IMR-90 (cell line): ENCODE measurements around the gene PERM1. TPM values are rescaled to one million over a fixed set of nuclear protein-coding genes. Genes with fewer than 3 reads are reported as not detected.

Experiments used
- ATAC-seq: fragments of 200-7000 bp; cut with Tn5 transposase; 2 replicates; pipeline ENCODE4 v1.9.1; 2020; ENCODE audit warnings: low read depth, mild to moderate bottlenecking, moderate library complexity
- BruUV-seq: library from RNA; stranded (reverse); fragments of 400-500 nt; replicated peaks from 2 replicates; lab custom pipeline; 2021; lab: Mats Ljungman, UMichigan
- CTCF ChIA-PET: fragments of 300-600 bp; formaldehyde crosslinking; extraction: SDS; loops from one replicate; lab custom pipeline; 2021; ENCODE audit warnings: antibody characterized with exemption; lab: Yijun Ruan, JAX
- POLR2A ChIA-PET: fragments of 300-600 bp; sonication (Branson Sonifier 250); formaldehyde crosslinking; loops from one replicate; lab custom pipeline; 2022; ENCODE audit warnings: antibody characterized with exemption; ENCODE audit not compliant: unreplicated experiment; lab: Charles Lee
- DNase-seq: peaks from one replicate; pipeline ENCODE4 v3.0.0; 2013
- H2AFZ ChIP-seq: replicated peaks from 2 replicates; pipeline ENCODE3; 2013; ENCODE audit warnings: low read length, mild to moderate bottlenecking; ENCODE audit not compliant: poor library complexity
- H2AK5ac ChIP-seq: 2 replicates; pipeline ENCODE4 v1.6.1; 2013; ENCODE audit warnings: low read depth, low read length, inconsistent platforms
- H2AK9ac ChIP-seq: replicated peaks from 2 replicates; pipeline ENCODE3; 2013; ENCODE audit warnings: mild to moderate bottlenecking, low read depth, low read length, moderate library complexity; ENCODE audit not compliant: poor library complexity
- H2BK120ac ChIP-seq: 2 replicates; pipeline ENCODE4 v1.6.1; 2013; ENCODE audit warnings: low read depth, low read length, inconsistent platforms
- H2BK15ac ChIP-seq: 3 replicates; pipeline ENCODE4 v1.6.1; 2013; ENCODE audit warnings: low read depth, low read length, inconsistent platforms
- H2BK20ac ChIP-seq: 2 replicates; pipeline ENCODE4 v1.6.1; 2013; ENCODE audit warnings: low read depth, mild to moderate bottlenecking, inconsistent platforms, low read length, moderate library complexity
- H2BK5ac ChIP-seq: 2 replicates; pipeline ENCODE4 v1.6.1; 2013; ENCODE audit warnings: mild to moderate bottlenecking, low read depth, low read length, inconsistent platforms; ENCODE audit not compliant: poor library complexity, severe bottlenecking
- H3K14ac ChIP-seq: replicated peaks from 2 replicates; pipeline ENCODE4 v1.6.1; 2013; ENCODE audit warnings: low read depth, low read length, inconsistent platforms
- H3K18ac ChIP-seq: 2 replicates; pipeline ENCODE4 v1.6.1; 2013; ENCODE audit warnings: low read depth, low read length, control low read depth
- H3K23ac ChIP-seq: 2 replicates; pipeline ENCODE4 v1.6.1; 2013; ENCODE audit warnings: low read depth, low read length, inconsistent platforms
- H3K27ac ChIP-seq: 2 replicates; pipeline ENCODE4 v1.5.1; 2013; ENCODE audit warnings: mild to moderate bottlenecking, control low read depth, low read length; ENCODE audit not compliant: insufficient read depth
- H3K27me3 ChIP-seq: 2 replicates; pipeline ENCODE4 v1.6.1; 2013; ENCODE audit warnings: low read length; ENCODE audit not compliant: control insufficient read depth, insufficient read depth
- H3K36me3 ChIP-seq: 2 replicates; pipeline ENCODE4 v1.6.1; 2013; ENCODE audit warnings: low read length, mixed read lengths; ENCODE audit not compliant: control insufficient read depth, insufficient read depth
- H3K4ac ChIP-seq: 2 replicates; pipeline ENCODE4 v1.6.1; 2013; ENCODE audit warnings: low read depth, low read length, inconsistent platforms
- H3K4me1 ChIP-seq: 2 replicates; pipeline ENCODE4 v1.6.1; 2013; ENCODE audit warnings: low read length, mixed read lengths; ENCODE audit not compliant: control insufficient read depth, insufficient read depth
- H3K4me2 ChIP-seq: 2 replicates; pipeline ENCODE4 v1.6.1; 2013; ENCODE audit warnings: low read depth, mild to moderate bottlenecking, control low read depth, low read length, moderate library complexity
- H3K4me3 ChIP-seq: 2 replicates; pipeline ENCODE4 v1.5.1; 2013; ENCODE audit warnings: low read depth, mild to moderate bottlenecking, control low read depth, low read length, moderate library complexity; ENCODE audit not compliant: insufficient read depth
- H3K56ac ChIP-seq: 2 replicates; pipeline ENCODE4 v1.6.1; 2013; ENCODE audit warnings: low read length, inconsistent platforms; ENCODE audit not compliant: insufficient read depth; ENCODE audit errors: extremely low read depth
- H3K79me1 ChIP-seq, 2 experiments: 2 replicates each; pipeline ENCODE4 v1.6.1; 2013; ENCODE audit warnings: low read length in 2 of 2, inconsistent platforms in 1 of 2, low read depth in 1 of 2
- H3K9ac ChIP-seq: 2 replicates; pipeline ENCODE4 v1.6.1; 2013; ENCODE audit warnings: low read depth, low read length, control low read depth
- H3K9me1 ChIP-seq: 2 replicates; pipeline ENCODE4 v1.6.1; 2013; ENCODE audit warnings: low read length, inconsistent platforms; ENCODE audit not compliant: insufficient read depth
- H3K9me3 ChIP-seq: 2 replicates; pipeline ENCODE4 v1.6.1; 2013; ENCODE audit warnings: low read length; ENCODE audit not compliant: control insufficient read depth, insufficient read depth
- H4K20me1 ChIP-seq: 2 replicates; pipeline ENCODE4 v1.6.1; 2013; ENCODE audit warnings: low read length, inconsistent platforms; ENCODE audit not compliant: insufficient read depth
- H4K5ac ChIP-seq: 2 replicates; pipeline ENCODE4 v1.6.1; 2013; ENCODE audit warnings: mild to moderate bottlenecking, low read depth, low read length, control low read depth
- H4K8ac ChIP-seq, 2 experiments: 2 replicates each; pipeline ENCODE4 v1.6.1; 2013; ENCODE audit warnings: low read depth in 2 of 2, low read length in 2 of 2, control low read depth in 1 of 2, inconsistent platforms in 1 of 2
- H4K91ac ChIP-seq: 2 replicates; pipeline ENCODE4 v1.6.1; 2013; ENCODE audit warnings: low read depth, low read length, inconsistent platforms; ENCODE audit not compliant: insufficient read depth
- BHLHE40 ChIP-seq: fragments of 150-350 bp; IDR thresholded peaks from 2 replicates; pipeline ENCODE4 v1.6.1; 2016; ENCODE audit warnings: mild to moderate bottlenecking, low read depth, low read length
- CEBPB ChIP-seq: IDR thresholded peaks from 2 replicates; pipeline ENCODE4 v1.6.1; 2012; ENCODE audit warnings: low read depth, low read length, improper control_type of control experiment
- CHD1 ChIP-seq: IDR thresholded peaks from 2 replicates; pipeline ENCODE4 v1.6.1; 2012; ENCODE audit warnings: low read depth, low read length, improper control_type of control experiment
- MAFK ChIP-seq: IDR thresholded peaks from 2 replicates; pipeline ENCODE4 v1.6.1; 2012; ENCODE audit warnings: low read depth, low read length, improper control_type of control experiment
- MAZ ChIP-seq: IDR thresholded peaks from 2 replicates; pipeline ENCODE4 v1.6.1; 2012; ENCODE audit warnings: low read depth, mild to moderate bottlenecking, low read length, improper control_type of control experiment, moderate library complexity, borderline replicate concordance
- MXI1 ChIP-seq: IDR thresholded peaks from 2 replicates; pipeline ENCODE4 v1.6.1; 2012; ENCODE audit warnings: low read depth, mild to moderate bottlenecking, low read length, moderate library complexity, borderline replicate concordance
- NFE2L2 ChIP-seq: fragments of 150-350 bp; IDR thresholded peaks from 2 replicates; pipeline ENCODE4 v1.6.1; 2016; ENCODE audit warnings: low read depth, mild to moderate bottlenecking, low read length
- POLR2A ChIP-seq: IDR thresholded peaks from 2 replicates; pipeline ENCODE4 v1.6.1; 2012; ENCODE audit warnings: mild to moderate bottlenecking, low read depth, low read length
- RAD21 ChIP-seq: IDR thresholded peaks from 2 replicates; pipeline ENCODE4 v1.6.1; 2012; ENCODE audit warnings: low read length, improper control_type of control experiment
- RCOR1 ChIP-seq: IDR thresholded peaks from 2 replicates; pipeline ENCODE4 v1.6.1; 2012; ENCODE audit warnings: mild to moderate bottlenecking, low read length, improper control_type of control experiment; ENCODE audit not compliant: insufficient replicate concordance
- RFX5 ChIP-seq: IDR thresholded peaks from 2 replicates; pipeline ENCODE4 v1.8.0; 2012; ENCODE audit warnings: low read depth, mild to moderate bottlenecking, low read length, moderate library complexity
- SMC3 ChIP-seq: fragments of 150-350 bp; IDR thresholded peaks from 2 replicates; pipeline ENCODE4 v1.6.1; 2016; ENCODE audit warnings: low read depth, mild to moderate bottlenecking, antibody characterized with exemption, low read length, moderate library complexity
- WGBS, 2 experiments: methylation state at CpG; one replicate each; pipeline versions ENCODE4 v1.1.5 to v1.1.7; 2013; ENCODE audit warnings: missing lambda C conversion rate in 2 of 2; ENCODE audit not compliant: insufficient read length in 1 of 2; ENCODE audit errors: extremely low coverage in 2 of 2; 5-methylcytosine and 5-hydroxymethylcytosine counted together
- dilution Hi-C: fragments of 300-500 bp; cut with HindIII; formaldehyde crosslinking; loops from one replicate; pipeline ENCODE4 v1.14.3; 2018; ENCODE audit warnings: low sequenced_read_pairs; ENCODE audit not compliant: unreplicated experiment
- in situ Hi-C: fragments of 300-500 bp; cut with MboI; formaldehyde crosslinking; loops from 3 replicates; pipeline ENCODE4 v1.14.3; 2019; ENCODE audit warnings: low sequenced_read_pairs, inconsistent platforms, mixed read lengths
- intact Hi-C: fragments of 100-400 bp; cut with micrococcal nuclease; formaldehyde crosslinking; loops from 2 replicates; pipeline ENCODE4 v1.10.0; 2022
- polyA plus RNA-seq, 3 experiments: library from polyadenylated mRNA; depleted of rRNA; stranded (reverse); fragments of >200 nt; gene quantifications; 2 replicates each; pipeline ENCODE4 v1.2.3, GENCODE V29; 2012; ENCODE audit warnings: low replicate concordance in 1 of 3
- total RNA-seq: library from RNA; depleted of rRNA; stranded (reverse); fragments of >200 nt; gene quantifications from 2 replicates; pipeline ENCODE4 v1.2.3, GENCODE V29; 2012
- TF ChIP-seq, protein P1 (sequence below): fragments of 150-350 bp; IDR thresholded peaks from 2 replicates; pipeline ENCODE4 v1.6.1; 2017; ENCODE audit warnings: mild to moderate bottlenecking, antibody characterized with exemption, low read length, low read depth
- TF ChIP-seq, protein P2 (sequence below): conservative IDR thresholded peaks from 2 replicates; pipeline ENCODE4 v1.5.1; 2012; ENCODE audit warnings: mild to moderate bottlenecking, low read depth, low read length, improper control_type of control experiment
- TF ChIP-seq, protein P3 (sequence below): fragments of 150-350 bp; IDR thresholded peaks from 2 replicates; pipeline ENCODE4 v1.6.1; 2016; ENCODE audit warnings: low read depth, mild to moderate bottlenecking, low read length, moderate library complexity, borderline replicate concordance

Gene PERM1
- total and polyA plus RNA-seq, 2 of the 4 experiments (the other 2 are of a cell fraction), result not detected

DNA sequence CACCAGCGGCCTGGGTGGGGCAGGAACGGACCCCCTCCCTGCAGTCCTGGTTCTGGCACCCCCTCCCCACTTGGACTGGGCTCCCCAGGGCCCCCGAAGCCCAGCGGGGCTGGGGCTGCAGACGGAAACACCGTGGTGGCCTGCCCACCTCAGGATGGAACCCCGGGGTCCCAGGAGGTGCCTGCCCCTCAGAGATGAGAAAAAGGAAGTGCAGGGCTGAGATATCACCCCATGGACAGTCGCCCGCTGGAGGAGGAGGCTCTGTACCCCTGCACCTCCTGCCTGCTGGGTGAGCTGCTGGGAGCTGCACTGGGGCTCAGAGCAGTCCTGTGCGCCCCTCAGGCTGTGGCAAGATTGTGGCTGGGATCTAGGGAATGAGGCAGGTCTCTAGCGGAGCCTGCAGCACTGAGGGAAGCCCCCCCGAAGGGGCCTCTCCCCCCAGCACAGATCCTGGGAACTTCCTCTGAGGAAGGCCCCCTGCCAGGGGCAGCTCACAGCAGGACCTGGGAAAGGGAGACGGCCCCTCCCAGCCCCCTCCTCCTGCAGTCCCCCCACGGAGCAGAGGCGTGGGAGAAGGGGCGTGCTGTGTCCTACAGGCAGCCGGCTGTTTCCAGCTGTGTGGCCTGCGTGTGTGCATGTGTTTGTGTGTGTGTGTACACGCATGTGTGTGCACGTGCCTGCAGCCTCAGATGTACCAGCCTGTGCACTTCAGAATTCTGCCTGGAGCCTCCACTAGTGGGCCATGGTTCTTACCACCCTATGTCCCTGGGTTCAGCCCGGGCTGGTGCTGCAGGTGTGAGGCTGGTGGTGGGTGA lies 44.9 kb upstream of the PERM1 start:
- no TSS peak for BruUV-seq
- Histone ChIP-seq H2BK15ac (no peak overlapping the region), H3K79me1 (peaks cover 21 to 65% of the 10 kb centered on the region in 2 experiments), H4K8ac (no peak overlapping the region), H2AFZ (no peak overlapping the region), H3K4me3 (no peak overlapping the region), H3K18ac (no peak overlapping the region), H2BK120ac (no peak overlapping the region), H3K23ac (no peak overlapping the region), H3K4ac (no peak overlapping the region), H2AK5ac (no peak overlapping the region), H3K9me1 (peaks cover 2% of the 10 kb centered on the region; the same call in 1 of the 2 replicates), H3K27me3 (no peaks in the 10 kb centered on the region), H3K4me2 (no peak overlapping the region), H3K27ac (no peak overlapping the region), H3K14ac (no peak overlapping the region), H4K5ac (no peak overlapping the region), H3K9me3 (no peaks in the 10 kb centered on the region), H2AK9ac (no peak overlapping the region), H3K36me3 (peaks cover 29% of the 10 kb centered on the region), H2BK20ac (no peak overlapping the region), H3K4me1 (peaks cover 13% of the 10 kb centered on the region), H2BK5ac (no peak overlapping the region), H3K9ac (no peak overlapping the region), H4K91ac (no peak overlapping the region), H3K56ac (no peak overlapping the region), H4K20me1 (peaks cover 74% of the 10 kb centered on the region)
- TF ChIP-seq CEBPB, result no peak
- no peak for TF ChIP-seq NFE2L2
- no peak for TF ChIP-seq MAFK
- TF ChIP-seq POLR2A, result no peak
- no peak for TF ChIP-seq BHLHE40
- TF ChIP-seq SMC3, result no peak
- TF ChIP-seq RCOR1, result no peak
- no peak for TF ChIP-seq CHD1
- TF ChIP-seq MXI1, result no peak
- TF ChIP-seq MAZ, result no peak
- no peak for TF ChIP-seq RFX5
- no peak for TF ChIP-seq RAD21
- TF ChIP-seq, protein P1, sequence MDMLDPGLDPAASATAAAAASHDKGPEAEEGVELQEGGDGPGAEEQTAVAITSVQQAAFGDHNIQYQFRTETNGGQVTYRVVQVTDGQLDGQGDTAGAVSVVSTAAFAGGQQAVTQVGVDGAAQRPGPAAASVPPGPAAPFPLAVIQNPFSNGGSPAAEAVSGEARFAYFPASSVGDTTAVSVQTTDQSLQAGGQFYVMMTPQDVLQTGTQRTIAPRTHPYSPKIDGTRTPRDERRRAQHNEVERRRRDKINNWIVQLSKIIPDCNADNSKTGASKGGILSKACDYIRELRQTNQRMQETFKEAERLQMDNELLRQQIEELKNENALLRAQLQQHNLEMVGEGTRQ, result no peak
- TF ChIP-seq, protein P2, sequence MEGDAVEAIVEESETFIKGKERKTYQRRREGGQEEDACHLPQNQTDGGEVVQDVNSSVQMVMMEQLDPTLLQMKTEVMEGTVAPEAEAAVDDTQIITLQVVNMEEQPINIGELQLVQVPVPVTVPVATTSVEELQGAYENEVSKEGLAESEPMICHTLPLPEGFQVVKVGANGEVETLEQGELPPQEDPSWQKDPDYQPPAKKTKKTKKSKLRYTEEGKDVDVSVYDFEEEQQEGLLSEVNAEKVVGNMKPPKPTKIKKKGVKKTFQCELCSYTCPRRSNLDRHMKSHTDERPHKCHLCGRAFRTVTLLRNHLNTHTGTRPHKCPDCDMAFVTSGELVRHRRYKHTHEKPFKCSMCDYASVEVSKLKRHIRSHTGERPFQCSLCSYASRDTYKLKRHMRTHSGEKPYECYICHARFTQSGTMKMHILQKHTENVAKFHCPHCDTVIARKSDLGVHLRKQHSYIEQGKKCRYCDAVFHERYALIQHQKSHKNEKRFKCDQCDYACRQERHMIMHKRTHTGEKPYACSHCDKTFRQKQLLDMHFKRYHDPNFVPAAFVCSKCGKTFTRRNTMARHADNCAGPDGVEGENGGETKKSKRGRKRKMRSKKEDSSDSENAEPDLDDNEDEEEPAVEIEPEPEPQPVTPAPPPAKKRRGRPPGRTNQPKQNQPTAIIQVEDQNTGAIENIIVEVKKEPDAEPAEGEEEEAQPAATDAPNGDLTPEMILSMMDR, result no peak
- TF ChIP-seq, protein P3, sequence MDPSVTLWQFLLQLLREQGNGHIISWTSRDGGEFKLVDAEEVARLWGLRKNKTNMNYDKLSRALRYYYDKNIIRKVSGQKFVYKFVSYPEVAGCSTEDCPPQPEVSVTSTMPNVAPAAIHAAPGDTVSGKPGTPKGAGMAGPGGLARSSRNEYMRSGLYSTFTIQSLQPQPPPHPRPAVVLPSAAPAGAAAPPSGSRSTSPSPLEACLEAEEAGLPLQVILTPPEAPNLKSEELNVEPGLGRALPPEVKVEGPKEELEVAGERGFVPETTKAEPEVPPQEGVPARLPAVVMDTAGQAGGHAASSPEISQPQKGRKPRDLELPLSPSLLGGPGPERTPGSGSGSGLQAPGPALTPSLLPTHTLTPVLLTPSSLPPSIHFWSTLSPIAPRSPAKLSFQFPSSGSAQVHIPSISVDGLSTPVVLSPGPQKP, result no peak
- in situ Hi-C loops (no loop called here), dilution Hi-C loops (no loop called here), intact Hi-C loops (no loop called here)
- CTCF ChIA-PET, result no interaction called here
- POLR2A ChIA-PET, result no interaction called here
- DNase-seq (no peak), ATAC-seq (no peak)
- WGBS, 2 experiments, result 66% methylated on average over 6 of the region's 21 CpGs; no CpG with 5 or more reads in 1 of the 2 experiments
